Measurements from ENCODE around the gene POU2F2. TPM values are rescaled to one million over a fixed set of nuclear protein-coding genes. Genes with fewer than 3 reads are reported as not detected.

POU2F2 gene
- total and polyA plus RNA-seq, 10 of the 15 experiments (the other 5 are each of a cell fraction or from before 2014, with no cell fraction given), result 4.4 to 62.4 (median 37.9) TPM

GRCh38 chr19:42071247-42071646 is 61.0 kb downstream of the POU2F2 start (continued):
- no peak for TF ChIP-seq ZBTB40 (IDR thresholded peaks at IDR 0.05; ENCODE audit: borderline replicate concordance)
- TF ChIP-seq CEBPZ (IDR thresholded peaks at IDR 0.05; ENCODE audit: low read depth, low read length), result no peak
- no peak for TF ChIP-seq TBL1XR1 (IDR thresholded peaks at IDR 0.05; ENCODE audit: low read depth, low read length)

- TF ChIP-seq MXI1 (IDR thresholded peaks at IDR 0.05; ENCODE audit: low read depth, low read length), result no peak
- no peak for TF ChIP-seq ZBTB4 (CRISPR knock-in tag; IDR thresholded peaks at IDR 0.05)
- in situ Hi-C loops (cut with MboI) (no loop called here), intact Hi-C loops (cut with micrococcal nuclease; ENCODE audit: unreplicated experiment) (no loop called here)
- Histone ChIP-seq H3K36me3 (ENCODE audit: control insufficient read depth in 2 of 2, insufficient read depth in 2 of 2, low read length in 1 of 2) (no peaks in the 10 kb centered on the region), H3K79me2 (ENCODE audit: control insufficient read depth, insufficient read depth, low read length) (no peaks in the 10 kb centered on the region), H3K9me3 (replicated peaks; ENCODE audit: control insufficient read depth, insufficient read depth, low read length) (no peaks in the 10 kb centered on the region), H3K4me1 (ENCODE audit: control insufficient read depth, insufficient read depth, low read length) (peaks cover 4% of the 10 kb centered on the region), H2AFZ (ENCODE audit: control insufficient read depth, low read depth, low read length) (no peak within 1 kb of the TSS), H3K4me2 (ENCODE audit: control insufficient read depth, insufficient read depth) (no peak within 1 kb of the TSS), H4K20me1 (ENCODE audit: control insufficient read depth, insufficient read depth) (no peaks in the 10 kb centered on the region), H3K27me3 (replicated peaks in 1 of 2; ENCODE audit: control insufficient read depth in 2 of 2, insufficient read depth in 2 of 2, low read length in 1 of 2) (peaks cover 15 to 17% of the 10 kb centered on the region in 2 experiments), H3K9ac (ENCODE audit: control insufficient read depth, insufficient read depth, low read length) (no peak within 1 kb of the TSS), H3K4me3 (no peak within 1 kb of the TSS), H3K27ac (ENCODE audit: control insufficient read depth, insufficient read depth) (no peak within 1 kb of the TSS)
- 46% methylated on average over 17 of the region's 29 CpGs for WGBS (ENCODE audit: insufficient coverage, insufficient replicate concordance, low lambda C conversion rate, missing lambda C conversion rate)
- ATAC-seq (no peak), DNase-seq (ENCODE audit: low read depth, low spot score) (no peak), FAIRE-seq (no peak)
- SMC1A ChIA-PET (ENCODE audit: uncharacterized antibody, unreplicated experiment), result no interaction called here
- no TSS peak for BruUV-seq (replicated peaks)
- CTCF ChIA-PET, result no interaction called here
- RAD21 ChIA-PET (ENCODE audit: unreplicated experiment), result no interaction called here
- POLR2A ChIA-PET, result no interaction called here
Observed at GRCh38 chr19:42069619-42070351, 62.5 kb downstream of the POU2F2 start, which contains the start of gene GRIK5. GRIK5 (minus strand) TSS chr19:42070206; CDS start chr19:42065770, 4,436 bp downstream.

Measured in GM12878 (cell line).